Astrocyte (in vitro differentiated cells and primary cell): Measurements from ENCODE around the gene SPATC1L.

Experiments
- CTCF ChIP-seq: IDR thresholded peaks from 2 replicates; pipeline ENCODE4 v1.5.1; 2011; ENCODE audit warnings: low read depth, mild to moderate bottlenecking, inconsistent platforms, low read length, moderate library complexity; ENCODE audit not compliant: insufficient read depth
- EZH2 ChIP-seq: IDR thresholded peaks from 2 replicates; pipeline ENCODE4 v1.6.1; 2012; ENCODE audit warnings: mild to moderate bottlenecking, low read length, inconsistent platforms; ENCODE audit not compliant: insufficient read depth

GRCh38 chr21:46211376-46211775 lies 27.1 kb upstream of the SPATC1L start:
- TF ChIP-seq CTCF = no peak
- TF ChIP-seq EZH2 = no peak
